HG03159 (cell line): Measurements from ENCODE around the gene BAX.

Experiments
- ATAC-seq: cut with Tn5 transposase; IDR thresholded peaks from one replicate; pipeline ENCODE4 v1.9.1; 2021; ENCODE audit warnings: mild to moderate bottlenecking, moderate library complexity; ENCODE audit not compliant: unreplicated experiment

Gene BAX

DNA sequence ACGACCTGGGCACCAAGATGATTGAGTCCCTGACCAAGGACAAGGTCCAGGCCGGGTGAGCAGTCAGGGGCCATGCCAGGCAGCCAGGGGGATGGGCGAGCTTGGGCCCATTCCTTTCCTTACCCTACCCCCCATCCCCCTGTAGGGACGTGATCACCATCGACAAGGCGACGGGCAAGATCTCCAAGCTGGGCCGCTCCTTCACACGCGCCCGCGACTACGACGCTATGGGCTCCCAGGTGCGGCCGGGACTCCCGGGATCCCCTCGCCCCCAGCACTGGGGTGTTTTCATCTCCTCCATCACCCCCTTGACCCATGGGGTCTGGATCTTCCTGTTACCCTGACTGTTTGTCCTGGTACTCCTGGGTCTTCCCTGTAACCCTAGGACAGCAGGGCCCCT is 55.2 kb downstream of the BAX start:
- ATAC-seq = no peak

DNA sequence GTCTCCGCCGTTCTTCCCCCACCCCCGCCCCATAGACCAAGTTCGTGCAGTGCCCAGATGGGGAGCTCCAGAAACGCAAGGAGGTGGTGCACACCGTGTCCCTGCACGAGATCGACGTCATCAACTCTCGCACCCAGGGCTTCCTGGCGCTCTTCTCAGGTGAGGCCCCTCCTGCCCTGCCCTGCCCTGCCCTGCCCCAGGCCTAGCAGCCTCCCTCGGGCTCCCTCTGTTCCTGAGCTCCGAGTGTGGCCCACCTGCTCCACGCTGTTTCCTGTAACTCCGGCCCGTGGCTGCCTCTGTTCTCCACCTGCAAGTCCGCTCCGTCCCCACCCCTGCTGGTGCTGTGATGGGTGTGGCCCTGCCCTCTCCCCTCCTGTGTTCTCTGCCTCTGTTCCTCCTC is 55.8 kb downstream of the BAX start:
- ATAC-seq = no peak

DNA sequence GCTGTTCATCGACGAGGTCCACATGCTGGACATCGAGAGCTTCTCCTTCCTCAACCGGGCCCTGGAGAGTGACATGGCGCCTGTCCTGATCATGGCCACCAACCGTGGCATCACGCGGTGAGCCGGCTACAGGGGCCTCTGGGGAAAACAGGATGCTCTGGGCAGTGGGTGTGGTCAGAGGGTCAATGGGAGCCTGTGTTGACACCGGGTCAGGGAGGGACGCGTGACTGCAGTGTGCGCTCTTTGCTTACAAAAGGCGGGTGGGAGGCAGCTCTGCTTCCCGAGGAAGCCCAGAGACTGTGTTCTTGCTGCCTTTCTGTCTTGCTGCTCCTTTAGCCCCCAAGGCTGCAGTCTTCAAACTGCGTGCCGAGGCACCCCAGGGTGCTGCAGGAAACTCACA is 56.5 kb downstream of the BAX start:
- no peak for ATAC-seq
